GM10266 (cell line): ENCODE data around the gene HSP90AB1.

ENCODE experiments used
- DNase-seq: peaks from one replicate; pipeline ENCODE4 v3.0.0; 2012; ENCODE audit errors: extremely low spot score
- CTCF ChIP-seq: IDR thresholded peaks from 2 replicates; pipeline ENCODE4 v1.5.1; 2012; ENCODE audit warnings: mild to moderate bottlenecking, low read depth; ENCODE audit not compliant: control insufficient read depth, insufficient read depth; ENCODE audit errors: missing control alignments

The HSP90AB1 gene

GRCh38 chr6:44254191-44255104 lies 7.5 kb downstream of the HSP90AB1 start:
- DNase-seq, result no peak
- TF ChIP-seq CTCF, result no peak

- DNase-seq, result no peak
- TF ChIP-seq CTCF, result no peak
Observed at GRCh38 chr6:44255105-44255808, 8.4 kb downstream of the HSP90AB1 start.

DNA sequence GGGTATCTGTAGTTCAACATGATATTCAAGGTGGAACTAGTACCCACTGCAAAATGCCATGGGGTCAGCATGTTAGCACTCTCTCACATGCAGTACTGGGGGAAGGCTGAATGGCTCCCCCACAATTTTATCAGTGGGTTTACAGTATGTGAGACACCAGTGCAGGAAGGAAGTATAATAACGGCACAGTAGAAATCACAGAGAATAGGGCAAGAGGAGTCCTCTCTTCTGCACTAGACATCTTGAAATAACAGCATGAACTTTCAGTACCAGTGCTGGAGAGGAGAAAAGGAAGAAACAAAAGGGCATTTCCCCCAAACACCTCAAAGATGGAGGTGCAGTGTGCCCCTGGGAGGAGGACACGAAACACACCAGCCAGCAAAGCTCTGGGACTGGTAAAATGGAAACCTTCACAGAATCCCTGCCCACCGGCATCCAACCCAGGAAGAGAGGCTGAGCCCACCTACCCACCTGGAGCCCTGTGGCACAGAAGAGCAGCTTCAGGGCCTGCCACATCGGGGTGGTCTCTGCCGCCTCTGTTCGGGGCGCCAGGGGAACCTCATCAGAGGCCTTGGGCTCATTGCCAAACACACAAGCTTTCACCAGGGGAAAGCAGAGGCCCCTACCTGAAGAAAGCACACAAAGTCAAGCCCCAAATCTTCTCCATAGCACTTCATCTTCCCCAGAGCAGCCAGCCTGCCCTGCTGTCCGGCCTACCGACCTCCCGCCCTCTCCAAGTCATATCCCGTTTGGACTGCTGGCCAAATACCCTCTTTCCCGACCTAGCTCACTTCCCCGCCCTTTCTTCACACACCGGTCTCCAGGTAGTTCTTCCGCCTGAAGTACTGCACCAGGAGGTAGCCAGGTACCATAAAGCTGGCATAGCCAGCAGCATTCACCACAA lies 9.2 kb downstream of the HSP90AB1 start:
- peak; percentile 28 for DNase-seq
- TF ChIP-seq CTCF, result no peak

- no peak for TF ChIP-seq CTCF
Observed at GRCh38 chr6:44256775-44257024, 9.8 kb downstream of the HSP90AB1 start.

DNA sequence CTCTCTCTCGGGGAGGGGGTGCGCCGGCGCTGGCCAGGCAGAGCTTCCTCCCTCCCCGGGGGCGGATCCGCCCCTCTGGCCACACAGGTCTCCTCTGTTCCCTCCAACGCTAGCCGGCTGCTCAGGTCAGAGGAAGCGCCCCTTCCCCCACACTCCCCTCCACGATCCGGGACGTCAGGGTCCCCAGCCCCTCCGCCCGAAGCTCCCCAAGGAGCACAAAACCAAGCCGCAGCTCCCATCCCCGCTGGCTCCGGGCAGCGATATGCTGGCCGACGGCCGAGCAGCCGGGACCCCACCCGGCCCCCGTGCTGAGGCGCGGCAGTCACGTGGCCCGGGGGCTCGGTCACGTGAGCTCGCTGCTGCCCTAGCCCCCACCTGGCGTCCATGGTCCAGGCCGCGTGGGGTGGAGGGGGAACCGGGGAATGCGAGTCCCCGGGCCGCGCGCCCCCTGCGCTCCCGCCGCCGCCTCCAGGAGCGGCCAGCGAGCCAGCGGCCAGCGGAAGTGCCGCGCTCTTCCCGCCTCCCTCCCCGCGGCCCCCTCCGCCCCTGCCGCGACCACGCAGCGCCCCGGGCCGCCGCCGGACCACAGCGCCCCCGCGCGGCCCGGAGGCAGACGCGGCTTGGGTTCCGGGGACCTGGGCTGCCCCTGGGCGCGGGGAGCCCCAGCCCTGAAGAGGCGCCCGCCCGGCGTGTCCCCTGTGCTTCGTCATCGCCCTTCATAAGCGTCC lies 10.3 kb downstream of the HSP90AB1 start, which contains the start of gene SLC35B2:
Gene SLC35B2 (minus strand): TSS at position 504 of the 728 bp plus-strand sequence. CDS start 118 bp downstream, at position 386.
- TF ChIP-seq CTCF, result peak; percentile 82
- peak; percentile 86 for DNase-seq

More at GRCh38 chr6:44256775-44257024, 9.8 kb downstream of the HSP90AB1 start:
- DNase-seq, result no peak

GRCh38 chr6:44257753-44258324 lies 10.9 kb downstream of the HSP90AB1 start:
- no peak for TF ChIP-seq CTCF
- DNase-seq, result peak; percentile 69
